H1 (cell line): ENCODE data around the gene ATP6V1C2. TPM values are rescaled to one million over a fixed set of nuclear protein-coding genes. Genes with fewer than 3 reads are reported as not detected.

Experiments
- CTCF ChIA-PET: fragments of 300-600 bp; sonication (Branson Sonifier 250); formaldehyde crosslinking; loops from one replicate; lab custom pipeline; 2021; ENCODE audit not compliant: partially characterized antibody; lab: Charles Lee
- POLR2A ChIA-PET: fragments of 300-600 bp; sonication (Branson Sonifier 250); formaldehyde crosslinking; loops from one replicate; lab custom pipeline; 2021; ENCODE audit warnings: inconsistent platforms; ENCODE audit not compliant: partially characterized antibody; lab: Charles Lee
- DNase-seq, 2 experiments: peaks; one replicate each; pipeline versions ENCODE4 v3.0.0 to v3.0.0-alpha.2; 2010 to 2022; ENCODE audit warnings: low spot score in 2 of 2, low read depth in 1 of 2, mixed read lengths in 1 of 2
- FAIRE-seq: peaks from 2 replicates; lab custom pipeline; 2011; peaks lifted over from hg19 to GRCh38; lab: Jason Lieb, UNC
- H2AFZ ChIP-seq: 2 replicates; pipeline ENCODE4 v1.8.1; 2012; ENCODE audit warnings: low read length, inconsistent platforms
- H2AK5ac ChIP-seq: 2 replicates; pipeline ENCODE4 v1.6.1; 2013; ENCODE audit warnings: low read depth, low read length
- H2BK120ac ChIP-seq: replicated peaks from 2 replicates; pipeline ENCODE3; 2013; ENCODE audit warnings: low read depth, low read length, inconsistent platforms
- H2BK12ac ChIP-seq: 2 replicates; pipeline ENCODE4 v1.6.1; 2013; ENCODE audit warnings: low read depth, low read length
- H2BK15ac ChIP-seq: 2 replicates; pipeline ENCODE4 v1.6.1; 2013; ENCODE audit warnings: low read length
- H2BK20ac ChIP-seq: 2 replicates; pipeline ENCODE4 v1.6.1; 2013; ENCODE audit warnings: low read length
- H2BK5ac ChIP-seq: 2 replicates; pipeline ENCODE4 v1.6.1; 2013; ENCODE audit warnings: low read depth, low read length
- H3K14ac ChIP-seq: 2 replicates; pipeline ENCODE4 v1.6.1; 2013; ENCODE audit warnings: inconsistent platforms; ENCODE audit not compliant: insufficient read length
- H3K18ac ChIP-seq: 2 replicates; pipeline ENCODE4 v1.6.1; 2013; ENCODE audit warnings: low read length; ENCODE audit errors: extremely low read depth
- H3K23ac ChIP-seq: 2 replicates; pipeline ENCODE4 v1.6.1; 2013; ENCODE audit warnings: inconsistent platforms; ENCODE audit not compliant: insufficient read length
- H3K23me2 ChIP-seq: 2 replicates; pipeline ENCODE4 v1.6.1; 2013; ENCODE audit warnings: low read depth, low read length
- H3K27ac ChIP-seq: 2 replicates; pipeline ENCODE4 v1.6.1; 2011; ENCODE audit warnings: low read depth, low read length, inconsistent platforms
- H3K27me3 ChIP-seq, 4 experiments: replicated peaks in 1 of 4; 1 replicate in 1 of 4; 2 replicates in 3 of 4; pipeline versions ENCODE4 v1.6.1 to v1.8.1; 2011 to 2013; ENCODE audit warnings: low read length in 3 of 4, mild to moderate bottlenecking in 3 of 4, inconsistent platforms in 2 of 4, mixed read lengths in 2 of 4, moderate library complexity in 1 of 4; ENCODE audit not compliant: control insufficient read depth in 3 of 4, insufficient read depth in 3 of 4; ENCODE audit errors: extremely low read depth in 1 of 4
- H3K36me3 ChIP-seq, 4 experiments: 2 replicates each; pipeline versions ENCODE4 v1.6.1 to v1.8.1; 2011 to 2013; ENCODE audit warnings: mild to moderate bottlenecking in 4 of 4, low read length in 3 of 4, moderate library complexity in 2 of 4, control low read depth in 1 of 4, inconsistent platforms in 1 of 4; ENCODE audit not compliant: insufficient read depth in 4 of 4, control insufficient read depth in 2 of 4
- H3K4ac ChIP-seq: replicated peaks from 2 replicates; pipeline ENCODE3; 2013; ENCODE audit warnings: low read length, low read depth, mixed read lengths, inconsistent platforms; ENCODE audit not compliant: insufficient read length
- H3K4me1 ChIP-seq, 4 experiments: replicated peaks in 1 of 4; 1 replicate in 1 of 4; 2 replicates in 3 of 4; pipeline versions ENCODE4 v1.6.1 to v1.8.1; 2011 to 2013; ENCODE audit warnings: low read length in 3 of 4, inconsistent platforms in 2 of 4, mixed read lengths in 1 of 4; ENCODE audit not compliant: insufficient read depth in 4 of 4, control insufficient read depth in 3 of 4
- H3K4me2 ChIP-seq, 2 experiments: 2 replicates each; pipeline versions ENCODE4 v1.6.1 to v1.8.1; 2011 to 2013; ENCODE audit warnings: low read depth in 2 of 2, low read length in 2 of 2, control low read depth in 1 of 2, inconsistent platforms in 1 of 2, mild to moderate bottlenecking in 1 of 2; ENCODE audit not compliant: insufficient read depth in 1 of 2
- H3K4me3 ChIP-seq, 4 experiments: fragments of 200-600, 300-600 bp in 1 of 4; sonication (generic), shearing (Covaris generic), sonication (Bioruptor Twin) in 1 of 4; 2 replicates each; pipeline versions ENCODE4 v1.5.1 to v1.8.1; 2011 to 2016; ENCODE audit warnings: low read length in 4 of 4, low read depth in 3 of 4, control low read depth in 2 of 4, inconsistent platforms in 2 of 4, mild to moderate bottlenecking in 2 of 4, mixed read lengths in 1 of 4, moderate library complexity in 1 of 4; ENCODE audit not compliant: insufficient read depth in 2 of 4; ENCODE audit errors: extremely low read depth in 1 of 4
- H3K56ac ChIP-seq: replicated peaks from 2 replicates; pipeline ENCODE3; 2013; ENCODE audit warnings: low read depth, mild to moderate bottlenecking, mixed read lengths, low read length, inconsistent platforms; ENCODE audit not compliant: insufficient read length
- H3K79me1 ChIP-seq: 2 replicates; pipeline ENCODE4 v1.6.1; 2013; ENCODE audit warnings: low read depth, low read length, control low read depth
- H3K79me2 ChIP-seq, 2 experiments: 2 replicates each; pipeline versions ENCODE4 v1.6.1 to v1.8.1; 2012 to 2013; ENCODE audit warnings: low read length in 2 of 2, mild to moderate bottlenecking in 2 of 2, inconsistent platforms in 1 of 2; ENCODE audit not compliant: insufficient read depth in 2 of 2, control insufficient read depth in 1 of 2
- H3K9ac ChIP-seq, 4 experiments: replicated peaks in 1 of 4; 1 replicate in 1 of 4; 2 replicates in 3 of 4; pipeline versions ENCODE4 v1.6.1 to v1.8.1; 2011 to 2013; ENCODE audit warnings: low read depth in 3 of 4, low read length in 3 of 4, control low read depth in 2 of 4, mild to moderate bottlenecking in 2 of 4, moderate library complexity in 2 of 4, inconsistent platforms in 1 of 4; ENCODE audit errors: extremely low read depth in 1 of 4
- H3K9me3 ChIP-seq, 2 experiments: 2 replicates each; pipeline versions ENCODE4 v1.6.1 to v1.8.1; 2012 to 2013; ENCODE audit warnings: mild to moderate bottlenecking in 2 of 2, moderate library complexity in 2 of 2, control low read depth in 1 of 2, inconsistent platforms in 1 of 2, low read depth in 1 of 2, low read length in 1 of 2, mixed read lengths in 1 of 2; ENCODE audit not compliant: insufficient read depth in 2 of 2
- H4K20me1 ChIP-seq, 2 experiments: replicated peaks in 1 of 2; 2 replicates each; pipeline versions ENCODE3 to v1.8.1; 2011 to 2013; ENCODE audit warnings: inconsistent platforms in 2 of 2, low read length in 2 of 2, mild to moderate bottlenecking in 1 of 2; ENCODE audit not compliant: insufficient read depth in 2 of 2, control insufficient read depth in 1 of 2
- H4K5ac ChIP-seq: 2 replicates; pipeline ENCODE4 v1.6.1; 2013; ENCODE audit warnings: low read length, low read depth, mixed read lengths, inconsistent platforms; ENCODE audit not compliant: insufficient read length
- H4K8ac ChIP-seq: 2 replicates; pipeline ENCODE4 v1.8.0; 2013; ENCODE audit warnings: mild to moderate bottlenecking, moderate library complexity, low read length, inconsistent platforms; ENCODE audit not compliant: insufficient read depth; ENCODE audit errors: extremely low read depth
- H4K91ac ChIP-seq: replicated peaks from 2 replicates; pipeline ENCODE3; 2013; ENCODE audit warnings: low read length, mixed read lengths, inconsistent platforms; ENCODE audit not compliant: insufficient read length
- BRCA1 ChIP-seq: IDR thresholded peaks from 2 replicates; pipeline ENCODE4 v1.6.1; 2012; ENCODE audit warnings: low read depth, low read length, improper control_type of control experiment
- CEBPB ChIP-seq: IDR thresholded peaks from 2 replicates; pipeline ENCODE4 v1.6.1; 2012; ENCODE audit warnings: low read depth, low read length
- CHD1 ChIP-seq: IDR thresholded peaks from 2 replicates; pipeline ENCODE4 v1.6.1; 2012; ENCODE audit warnings: low read depth, low read length, improper control_type of control experiment
- CTBP2 ChIP-seq: IDR thresholded peaks from 2 replicates; pipeline ENCODE4 v1.7.0; 2011; ENCODE audit warnings: borderline replicate concordance, mild to moderate bottlenecking, moderate library complexity, mixed read lengths, low read length; ENCODE audit not compliant: insufficient read depth, insufficient read length
- FOSL1 ChIP-seq: IDR thresholded peaks from 2 replicates; pipeline ENCODE4 v1.6.1; 2011; ENCODE audit warnings: mild to moderate bottlenecking, low read depth, low read length, moderate library complexity; ENCODE audit not compliant: insufficient read depth
- HDAC2 ChIP-seq, 2 experiments: fragments of 300-600 bp in 1 of 2; sonication (generic) in 1 of 2; IDR thresholded peaks; 2 replicates each; pipeline ENCODE4 v1.6.1; 2011 to 2012; ENCODE audit warnings: low read depth in 2 of 2, low read length in 2 of 2, mild to moderate bottlenecking in 2 of 2, moderate library complexity in 2 of 2, borderline replicate concordance in 1 of 2, inconsistent platforms in 1 of 2
- JUND ChIP-seq: IDR thresholded peaks from 2 replicates; pipeline ENCODE4 v1.6.1; 2011; ENCODE audit warnings: mild to moderate bottlenecking, improper control_type of control experiment, low read length
- NRF1 ChIP-seq: IDR thresholded peaks from 2 replicates; pipeline ENCODE4 v1.6.1; 2011; ENCODE audit warnings: mild to moderate bottlenecking, low read depth, low read length, improper control_type of control experiment
- POU5F1 ChIP-seq: IDR thresholded peaks from 2 replicates; pipeline ENCODE4 v1.6.1; 2011; ENCODE audit warnings: low read depth, mild to moderate bottlenecking, low read length, moderate library complexity
- RXRA ChIP-seq: IDR thresholded peaks from 2 replicates; pipeline ENCODE4 v1.6.1; 2011; ENCODE audit warnings: low read depth, mild to moderate bottlenecking, low read length, moderate library complexity; ENCODE audit not compliant: insufficient read depth
- SUZ12 ChIP-seq: fragments of 200-600 bp; sonication (generic); IDR thresholded peaks from 2 replicates; pipeline ENCODE4 v1.6.1; 2012; ENCODE audit warnings: mild to moderate bottlenecking, inconsistent platforms, low read length, moderate library complexity, mixed read lengths
- TBP ChIP-seq: IDR thresholded peaks from 2 replicates; pipeline ENCODE4 v1.6.1; 2011; ENCODE audit warnings: low read depth, low read length, improper control_type of control experiment
- TEAD4 ChIP-seq: IDR thresholded peaks from 2 replicates; pipeline ENCODE4 v1.6.1; 2012; ENCODE audit warnings: low read depth, low read length, inconsistent platforms, mixed read lengths
- WGBS, 2 experiments: shearing (Covaris generic) in 1 of 2; methylation state at CpG; one replicate each; pipeline versions ENCODE4 v1.1.6 to v1.1.7; 2013 to 2015; ENCODE audit warnings: low lambda C conversion rate in 2 of 2, mixed read lengths in 2 of 2, inconsistent platforms in 1 of 2, low coverage in 1 of 2, missing lambda C conversion rate in 1 of 2; ENCODE audit not compliant: insufficient replicate concordance in 2 of 2, insufficient coverage in 1 of 2, insufficient read length in 1 of 2; ENCODE audit errors: extremely low coverage in 1 of 2, missing lambda C conversion rate in 1 of 2; 5-methylcytosine and 5-hydroxymethylcytosine counted together
- polyA plus RNA-seq, 7 experiments: library from polyadenylated mRNA; depleted of rRNA in 3 of 7; stranded (reverse) in 5 of 7; unstranded in 2 of 7; fragments of >200 nt in 5 of 7; fragments of 200-250 nt in 2 of 7; gene quantifications; 1 replicate in 5 of 7; 2 replicates in 1 of 7; 4 replicates in 1 of 7; pipeline versions ENCODE4 v1.2.1 to v1.2.3, GENCODE V29; 2011 to 2013; ENCODE audit warnings: missing spikeins in 2 of 7, mixed read lengths in 2 of 7
- total RNA-seq: library from RNA; stranded (reverse); fragmentation: NEBNext Ultra II Directional; extraction: Animal tissue kit (Norgen Biotek cat#: 25700); gene quantifications from 2 replicates; pipeline ENCODE4 v1.2.1, GENCODE V29; 2021

The ATP6V1C2 gene
- total and polyA plus RNA-seq, 2 of the 8 experiments (the other 6 are each of a cell fraction or from before 2014, with no cell fraction given) = 0.29 to 0.74 TPM

GRCh38 chr2:10776231-10776977 lies 55.0 kb downstream of the ATP6V1C2 start:
- DNase-seq (no peak), FAIRE-seq (no peak)
- H3K9me3 ChIP-seq = no peaks in the 10 kb centered on the region
- H3K56ac ChIP-seq = no peak overlapping the region
- H2AK5ac ChIP-seq = no peak overlapping the region
- POLR2A ChIA-PET = interaction anchor here (0.8 to 2.9 kb wide), 3 partner anchors 9 to 38 kb away, joined by 3 to 12 read pairs (median 3); no protein-coding TSS in a partner anchor
- no peak overlapping the region for H2BK5ac ChIP-seq
- no peaks in the 10 kb centered on the region for H3K79me2 ChIP-seq
- WGBS, 2 experiments = 83% methylated on average over 27 of the region's 27 CpGs; no CpG with 5 or more reads in 1 of the 2 experiments
- H3K14ac ChIP-seq = no peak overlapping the region
- H2BK120ac ChIP-seq = no peak overlapping the region
- H2BK20ac ChIP-seq = no peak overlapping the region
- H4K20me1 ChIP-seq = peaks cover 2 to 13% of the 10 kb centered on the region in 2 experiments
- H4K8ac ChIP-seq = no peak overlapping the region
- no peak overlapping the region for H2BK15ac ChIP-seq
- no peak overlapping the region for H3K4me2 ChIP-seq
- CTCF ChIA-PET = interaction anchor here (0.5 to 1.9 kb wide), 6 partner anchors 9 to 86 kb away, joined by 3 to 9 read pairs (median 4); no protein-coding TSS in a partner anchor
- H3K4me1 ChIP-seq = peaks cover 0 to 4% (median 2%) of the 10 kb centered on the region in 4 experiments; a peak in 3 of 7 replicates
- H3K27ac ChIP-seq = no peak overlapping the region
- H2BK12ac ChIP-seq = no peak overlapping the region
- no peak overlapping the region for H3K9ac ChIP-seq
- H3K23ac ChIP-seq = no peak overlapping the region
- H3K27me3 ChIP-seq = no peaks in the 10 kb centered on the region
- H2AFZ ChIP-seq = no peak overlapping the region
- H3K4me3 ChIP-seq = no peak overlapping the region
- H4K5ac ChIP-seq = no peak overlapping the region
- H3K4ac ChIP-seq = no peak overlapping the region
- H3K36me3 ChIP-seq = peaks cover 5 to 22% (median 11%) of the 10 kb centered on the region in 4 experiments
- H3K79me1 ChIP-seq = peaks cover 3% of the 10 kb centered on the region; the same call in 1 of the 2 replicates
- H4K91ac ChIP-seq = no peak overlapping the region
- H3K23me2 ChIP-seq = no peaks in the 10 kb centered on the region
- H3K18ac ChIP-seq = no peak overlapping the region
- TF ChIP-seq NRF1 (no peak), SUZ12 (no peak), TBP (no peak), JUND (no peak), TEAD4 (no peak), RXRA (no peak), BRCA1 (no peak), FOSL1 (no peak), CHD1 (no peak), POU5F1 (no peak), CEBPB (no peak), CTBP2 (no peak), HDAC2 (IDR thresholded peaks at IDR 0.05; ENCODE audit: borderline replicate concordance in 1 of 2, low read depth in 2 of 2, low read length in 2 of 2) (no peak)
